ENCODE measurements around the gene RFC4.
A peak's percentile ranks its signal among the peaks of the same experiment; 100 is the strongest.

Gene RFC4

DNA sequence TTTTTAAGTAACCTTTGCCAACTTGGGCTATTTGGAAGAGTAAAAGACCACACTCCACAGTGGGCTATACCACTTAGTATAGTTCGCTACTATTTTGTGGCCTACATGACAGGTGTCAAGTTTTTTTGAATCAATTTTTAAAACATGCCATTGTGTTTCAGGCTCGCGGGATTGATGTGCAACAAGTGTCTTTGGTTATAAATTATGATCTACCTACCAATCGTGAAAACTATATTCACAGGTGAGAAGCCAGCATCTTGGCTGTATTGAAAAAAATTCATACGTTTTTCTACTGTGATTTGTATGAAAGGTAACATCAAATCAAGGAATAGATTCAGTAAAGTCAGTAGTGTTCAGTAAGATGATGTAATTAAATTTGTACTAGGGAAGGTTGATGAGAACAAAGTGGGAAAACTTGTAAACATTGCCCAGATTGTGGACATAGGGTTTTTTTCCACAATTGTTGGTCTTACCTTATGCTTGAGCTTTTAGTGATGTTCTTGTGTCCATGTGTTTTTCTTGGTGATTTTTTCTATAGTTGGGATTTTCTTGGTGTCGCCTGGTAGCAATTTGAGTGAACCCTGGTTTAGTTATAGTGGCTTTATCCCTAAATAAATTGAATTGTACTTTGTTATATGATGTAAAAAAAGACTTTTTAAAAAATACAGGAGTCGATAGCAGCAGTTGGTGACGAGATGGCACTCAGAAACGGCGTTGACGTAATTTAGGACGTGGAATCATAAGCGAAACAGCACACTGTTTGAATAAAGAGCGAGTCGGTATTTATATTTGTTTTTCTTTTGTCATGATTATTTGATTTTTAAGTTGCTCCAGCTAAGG is 18.4 kb downstream of the RFC4 start:
- no peak for DNase-seq

- no peak for DNase-seq
Observed at GRCh38 chr3:186786922-186787321, 19.4 kb downstream of the RFC4 start.

GRCh38 chr3:186785495-186786018 is 20.7 kb downstream of the RFC4 start:
- DNase-seq = no peak

- no peak for DNase-seq
Observed at GRCh38 chr3:186784820-186785494, 21.3 kb downstream of the RFC4 start.

GRCh38 chr3:186783731-186784515 is 22.4 kb downstream of the RFC4 start:
- DNase-seq = peak in 57 of 58 donors; percentile 10 to 88 (median 72)

DNA sequence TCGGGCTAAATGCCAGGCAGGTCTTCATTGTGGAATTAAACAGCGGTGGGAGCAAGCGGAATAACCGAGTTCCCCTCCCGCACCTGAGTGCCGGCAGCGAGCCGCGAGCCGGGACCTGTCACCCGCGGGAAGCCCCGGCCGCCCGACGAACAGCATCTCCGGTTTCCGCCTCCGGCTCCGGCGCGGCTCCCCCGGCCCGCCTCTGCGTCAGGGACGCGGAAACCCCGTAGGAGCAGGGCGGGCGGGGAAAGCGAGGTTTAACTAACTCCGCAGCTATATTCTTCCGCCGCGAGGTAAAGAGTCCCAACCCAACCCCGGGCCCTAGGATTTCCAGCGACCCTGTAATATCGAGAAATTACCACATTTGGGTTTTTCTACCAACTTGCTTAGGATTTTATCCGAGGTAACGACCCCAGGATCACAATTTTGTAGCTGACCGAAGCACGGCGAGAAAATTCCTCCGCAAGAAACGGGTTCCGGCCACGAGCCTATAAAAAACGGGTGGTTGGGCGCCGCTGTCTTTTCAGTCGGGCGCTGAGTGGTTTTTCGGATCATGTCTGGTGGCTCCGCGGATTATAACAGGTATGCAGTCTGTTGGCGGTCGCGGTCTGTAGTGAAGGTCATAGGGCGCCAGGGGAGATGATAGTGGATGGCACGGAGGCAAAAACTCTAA is 23.1 kb downstream of the RFC4 start, which contains the start of gene EIF4A2:
TSS of gene EIF4A2 (plus strand) at position 520 of the 673 bp plus-strand sequence. CDS start at position 554, 34 bp downstream.
- peak; percentile 58 to 91 (median 82) for DNase-seq

GRCh38 chr3:186782542-186783057 is 23.7 kb downstream of the RFC4 start:
- DNase-seq = no peak

DNA sequence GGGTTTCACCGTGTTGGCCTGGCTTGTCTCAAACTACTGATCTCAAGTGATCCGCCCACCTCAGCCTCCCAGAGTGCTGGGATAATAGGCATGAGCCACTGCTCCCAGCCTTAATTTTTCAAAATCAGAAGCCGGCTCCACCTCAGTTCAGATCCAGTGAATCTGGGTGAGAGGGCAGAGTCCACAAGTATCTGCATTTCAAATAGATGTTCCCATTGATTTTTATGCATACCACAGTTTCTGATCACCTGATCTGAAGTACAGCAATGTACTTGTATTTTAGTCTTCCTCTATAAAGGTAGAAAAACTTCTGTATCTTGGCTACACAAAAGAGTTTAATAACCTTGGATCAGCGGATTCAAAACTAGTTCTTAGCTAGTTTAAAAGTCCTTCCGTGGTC is 27.1 kb downstream of the RFC4 start:
- DNase-seq = no peak

DNA sequence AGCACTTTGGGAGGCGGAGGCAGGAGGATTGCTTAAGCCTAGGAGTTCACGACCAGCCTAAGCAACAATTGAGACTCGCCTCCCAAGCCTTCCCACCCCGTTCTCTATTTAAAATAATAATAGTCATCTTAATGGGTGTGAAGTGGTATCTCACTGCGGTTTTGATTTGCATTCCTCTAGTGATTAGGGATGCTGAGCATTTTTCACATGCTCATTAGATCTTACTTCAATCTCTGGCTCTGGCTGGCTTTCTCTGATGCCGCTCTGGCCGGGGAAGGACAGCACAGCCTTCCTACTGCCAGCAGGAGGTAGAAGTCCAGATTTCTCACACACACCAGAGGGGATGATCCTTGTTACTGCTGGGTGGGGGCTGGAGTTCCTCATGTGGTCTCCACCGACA is 30.3 kb downstream of the RFC4 start:
- no peak for DNase-seq

DNA sequence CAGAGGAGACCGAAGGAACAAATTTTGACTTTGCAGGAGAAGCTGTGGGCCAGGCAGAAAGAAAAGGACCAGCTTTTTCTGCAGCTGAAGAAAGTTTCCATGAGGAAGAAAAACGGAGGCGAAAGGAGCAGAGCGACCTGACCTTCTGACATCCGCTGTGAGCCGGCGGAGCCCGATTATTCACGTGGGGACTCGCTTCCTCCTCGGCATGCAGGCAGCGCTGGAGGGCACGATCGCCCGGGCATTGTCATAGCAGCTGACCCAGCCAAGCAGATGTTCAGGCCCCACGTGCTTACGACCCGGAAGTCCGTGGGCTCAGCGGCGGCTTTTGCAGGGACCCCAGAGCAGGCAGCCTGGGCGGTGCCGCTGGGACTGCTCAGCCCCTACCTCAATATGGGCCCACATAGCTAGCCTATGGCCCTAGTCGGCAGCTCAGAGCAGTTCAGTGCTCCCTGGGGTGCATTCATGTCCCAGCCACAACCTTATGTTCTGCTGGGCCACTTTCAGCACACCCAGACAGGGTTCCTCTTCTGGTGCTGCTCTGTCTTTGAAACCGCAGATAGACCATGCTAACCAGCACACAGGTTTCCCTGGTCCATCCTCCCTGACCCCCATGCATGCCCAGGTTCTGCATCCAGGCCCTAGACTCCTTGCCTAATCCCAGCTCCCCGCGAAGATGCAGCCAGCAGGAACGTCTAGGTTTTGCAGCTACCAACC is 33.4 kb downstream of the RFC4 start:
- peak in 51 of 58 donors; percentile 4 to 67 (median 36) for DNase-seq

DNA sequence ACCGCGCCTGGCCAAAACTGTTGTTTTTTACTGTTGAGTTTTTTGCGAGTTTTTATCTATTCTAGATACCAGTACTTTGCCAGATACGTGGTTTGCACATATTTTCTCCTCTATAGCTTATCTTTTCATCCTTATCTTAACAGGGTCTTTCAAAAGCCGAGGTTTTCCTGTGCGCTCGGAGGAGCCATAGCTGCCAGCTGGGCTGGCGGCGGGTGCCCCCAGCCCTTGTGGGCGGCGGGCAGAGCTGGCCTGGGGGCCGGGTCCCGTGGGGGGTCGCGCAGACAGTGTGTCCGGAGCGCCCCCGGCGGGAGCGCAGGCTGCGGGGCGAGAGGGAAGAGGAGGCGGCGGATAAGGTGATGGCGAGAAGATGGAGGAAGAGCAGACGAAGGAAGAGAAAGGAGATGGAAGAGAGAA is 34.0 kb downstream of the RFC4 start:
- peak in 8 of 58 donors; percentile 19 to 31 (median 22) for DNase-seq

- no peak for DNase-seq
Observed at GRCh38 chr3:186760897-186761447, 45.3 kb downstream of the RFC4 start.

DNA sequence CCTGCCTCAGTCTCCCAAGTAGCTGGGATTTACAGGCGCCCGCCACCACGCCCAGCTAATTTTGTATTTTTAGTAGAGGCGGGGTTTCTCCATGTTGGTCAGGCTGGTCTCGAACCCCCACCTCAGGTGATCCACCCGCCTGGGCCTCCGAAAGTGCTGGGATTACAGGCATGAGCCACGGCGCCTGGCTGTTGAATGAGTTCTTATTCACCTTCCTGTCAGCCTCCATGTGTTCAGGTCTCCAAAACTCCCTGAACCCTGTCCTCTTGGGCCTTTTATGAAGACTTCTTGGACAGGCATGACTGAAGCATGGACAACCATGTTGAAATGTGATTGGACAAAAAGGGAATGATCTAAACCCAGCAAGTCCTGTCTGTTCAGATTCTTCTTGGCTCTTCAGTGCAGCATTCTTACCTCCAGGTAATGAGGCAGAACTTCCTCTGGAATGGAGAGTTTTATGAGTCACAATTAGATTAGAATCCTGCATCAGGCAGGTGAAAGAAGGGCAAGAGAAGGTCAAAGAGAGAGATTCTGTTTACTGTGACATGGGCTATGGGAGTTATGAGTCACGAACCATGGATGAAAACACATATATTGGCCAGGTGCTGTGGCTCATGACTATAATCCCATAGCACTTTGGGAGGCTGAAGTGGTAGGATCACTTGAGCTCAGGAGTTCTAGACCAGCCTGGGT is 46.0 kb downstream of the RFC4 start:
- DNase-seq = no peak

GRCh38 chr3:186759231-186759930 is 46.9 kb downstream of the RFC4 start:
- DNase-seq = no peak

GRCh38 chr3:186757686-186758220 is 48.5 kb downstream of the RFC4 start:
- no peak for DNase-seq

- DNase-seq = no peak
Observed at GRCh38 chr3:186757214-186757613, 49.1 kb downstream of the RFC4 start.

GRCh38 chr3:186754871-186755270 is 51.4 kb downstream of the RFC4 start:
- DNase-seq = no peak

DNA sequence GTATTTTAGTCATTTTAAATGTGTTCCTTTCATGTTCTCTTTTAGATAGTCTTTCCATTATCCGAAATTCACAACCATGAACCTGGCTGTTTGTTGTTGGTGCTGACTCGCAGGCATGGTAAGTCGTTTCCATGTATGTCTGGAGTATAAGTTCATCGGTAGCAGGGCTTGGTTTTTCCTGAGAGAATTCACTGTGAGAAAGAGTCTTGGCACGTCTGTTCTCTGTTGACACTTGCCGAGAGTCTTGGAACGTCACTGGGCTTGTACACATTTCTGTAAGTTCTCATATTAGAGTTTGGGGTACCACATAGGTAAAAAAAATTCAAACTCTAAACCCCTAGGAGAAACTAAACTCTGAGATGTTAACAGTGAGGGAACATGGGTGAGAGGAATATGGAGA is 52.3 kb downstream of the RFC4 start:
- no peak for DNase-seq
